ENCODE measurements around the gene ACY1. TPM values are rescaled to one million over a fixed set of nuclear protein-coding genes. Genes with fewer than 3 reads are reported as not detected.

ACY1 gene
- total RNA-seq, 1 donor from 2014 or later: 13.2 TPM

GRCh38 chr3:51944451-51945021, 38.8 kb upstream of the ACY1 start:
- Mint-ChIP-seq H3K27me3 (ENCODE audit: unreplicated experiment) (peaks cover 18% of the 10 kb centered on the region), H3K36me3 (ENCODE audit: unreplicated experiment) (no peaks in the 10 kb centered on the region), H3K27ac (ENCODE audit: unreplicated experiment) (no peak overlapping the region), H3K4me3 (ENCODE audit: unreplicated experiment) (no peak overlapping the region), H3K9me3 (ENCODE audit: unreplicated experiment) (peaks cover 13% of the 10 kb centered on the region), H3K4me1 (ENCODE audit: low read depth, unreplicated experiment) (peaks cover 6% of the 10 kb centered on the region)
- TF ChIP-seq CTCF (IDR thresholded peaks at IDR 0.05; ENCODE audit: partially characterized antibody, unreplicated experiment): no peak
- no peak for DNase-seq

- no peaks in the 10 kb centered on the region for H3K36me3 Mint-ChIP-seq (ENCODE audit: unreplicated experiment)
- no peak for DNase-seq
- no peak overlapping the region for H3K4me3 Mint-ChIP-seq (ENCODE audit: unreplicated experiment)
- H3K4me1 Mint-ChIP-seq (ENCODE audit: low read depth, unreplicated experiment): peaks cover 6% of the 10 kb centered on the region
- H3K27me3 Mint-ChIP-seq (ENCODE audit: unreplicated experiment): peaks cover 18% of the 10 kb centered on the region
- peaks cover 15% of the 10 kb centered on the region for H3K9me3 Mint-ChIP-seq (ENCODE audit: unreplicated experiment)
- H3K27ac Mint-ChIP-seq (ENCODE audit: unreplicated experiment): no peak overlapping the region
- no peak for TF ChIP-seq CTCF (IDR thresholded peaks at IDR 0.05; ENCODE audit: partially characterized antibody, unreplicated experiment)
Measured at GRCh38 chr3:51945031-51945840, 38.1 kb upstream of the ACY1 start.

GRCh38 chr3:51945926-51946705, 37.2 kb upstream of the ACY1 start:
- no peak for TF ChIP-seq CTCF (IDR thresholded peaks at IDR 0.05; ENCODE audit: partially characterized antibody, unreplicated experiment)

GRCh38 chr3:51946796-51947195, 36.5 kb upstream of the ACY1 start:
- no peak for TF ChIP-seq CTCF (IDR thresholded peaks at IDR 0.05; ENCODE audit: partially characterized antibody, unreplicated experiment)
- Mint-ChIP-seq H3K9me3 (ENCODE audit: unreplicated experiment) (peaks cover 16% of the 10 kb centered on the region), H3K27ac (ENCODE audit: unreplicated experiment) (no peak overlapping the region), H3K4me3 (ENCODE audit: unreplicated experiment) (no peak overlapping the region), H3K27me3 (ENCODE audit: unreplicated experiment) (peaks cover 15% of the 10 kb centered on the region), H3K4me1 (ENCODE audit: low read depth, unreplicated experiment) (no peaks in the 10 kb centered on the region), H3K36me3 (ENCODE audit: unreplicated experiment) (no peaks in the 10 kb centered on the region)
- peak; percentile 11 for DNase-seq

More at GRCh38 chr3:51945926-51946705, 37.2 kb upstream of the ACY1 start:
- Mint-ChIP-seq H3K9me3 (ENCODE audit: unreplicated experiment) (peaks cover 15% of the 10 kb centered on the region), H3K4me3 (ENCODE audit: unreplicated experiment) (no peak overlapping the region), H3K36me3 (ENCODE audit: unreplicated experiment) (no peaks in the 10 kb centered on the region), H3K27me3 (ENCODE audit: unreplicated experiment) (peaks cover 15% of the 10 kb centered on the region), H3K27ac (ENCODE audit: unreplicated experiment) (no peak overlapping the region), H3K4me1 (ENCODE audit: low read depth, unreplicated experiment) (peaks cover 1% of the 10 kb centered on the region)
- DNase-seq: peak; percentile 7

Measured in glutamatergic neuron (in vitro differentiated cells).